ENCODE results near the gene BAZ1B.
"Not testable (repeated sequence)": the region's sequence is repeated elsewhere in the genome, so short reads cannot be mapped to it uniquely, and the experiment has no call there.

The BAZ1B gene

DNA sequence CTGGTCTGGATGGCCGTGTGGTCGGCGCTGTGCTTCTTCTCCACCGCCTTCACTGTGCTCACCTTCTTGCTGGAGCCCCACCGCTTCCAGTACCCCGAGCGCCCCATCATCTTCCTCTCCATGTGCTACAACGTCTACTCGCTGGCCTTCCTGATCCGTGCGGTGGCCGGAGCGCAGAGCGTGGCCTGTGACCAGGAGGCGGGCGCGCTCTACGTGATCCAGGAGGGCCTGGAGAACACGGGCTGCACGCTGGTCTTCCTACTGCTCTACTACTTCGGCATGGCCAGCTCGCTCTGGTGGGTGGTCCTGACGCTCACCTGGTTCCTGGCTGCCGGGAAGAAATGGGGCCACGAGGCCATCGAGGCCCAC is 87.4 kb downstream of the BAZ1B start:
- no peak for TF ChIP-seq POLR2A (IDR thresholded peaks at IDR 0.05; ENCODE audit: extremely low read depth, insufficient read length)
- TF ChIP-seq MAX (IDR thresholded peaks at IDR 0.05; ENCODE audit: low read depth, low read length) = no peak
- no peak overlapping the region for H3K4me3 ChIP-seq (ENCODE audit: low read depth, low read length)
- DNase-seq (ENCODE audit: low read depth) = no peak

DNA sequence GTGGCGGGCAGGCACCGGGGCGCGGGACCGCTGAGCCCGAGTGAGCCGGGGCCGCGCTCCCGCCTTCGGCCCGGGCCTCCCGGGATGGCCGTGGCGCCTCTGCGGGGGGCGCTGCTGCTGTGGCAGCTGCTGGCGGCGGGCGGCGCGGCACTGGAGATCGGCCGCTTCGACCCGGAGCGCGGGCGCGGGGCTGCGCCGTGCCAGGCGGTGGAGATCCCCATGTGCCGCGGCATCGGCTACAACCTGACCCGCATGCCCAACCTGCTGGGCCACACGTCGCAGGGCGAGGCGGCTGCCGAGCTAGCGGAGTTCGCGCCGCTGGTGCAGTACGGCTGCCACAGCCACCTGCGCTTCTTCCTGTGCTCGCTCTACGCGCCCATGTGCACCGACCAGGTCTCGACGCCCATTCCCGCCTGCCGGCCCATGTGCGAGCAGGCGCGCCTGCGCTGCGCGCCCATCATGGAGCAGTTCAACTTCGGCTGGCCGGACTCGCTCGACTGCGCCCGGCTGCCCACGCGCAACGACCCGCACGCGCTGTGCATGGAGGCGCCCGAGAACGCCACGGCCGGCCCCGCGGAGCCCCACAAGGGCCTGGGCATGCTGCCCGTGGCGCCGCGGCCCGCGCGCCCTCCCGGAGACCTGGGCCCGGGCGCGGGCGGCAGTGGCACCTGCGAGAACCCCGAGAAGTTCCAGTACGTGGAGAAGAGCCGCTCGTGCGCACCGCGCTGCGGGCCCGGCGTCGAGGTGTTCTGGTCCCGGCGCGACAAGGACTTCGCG is 88.0 kb downstream of the BAZ1B start:
- TF ChIP-seq, protein P1, sequence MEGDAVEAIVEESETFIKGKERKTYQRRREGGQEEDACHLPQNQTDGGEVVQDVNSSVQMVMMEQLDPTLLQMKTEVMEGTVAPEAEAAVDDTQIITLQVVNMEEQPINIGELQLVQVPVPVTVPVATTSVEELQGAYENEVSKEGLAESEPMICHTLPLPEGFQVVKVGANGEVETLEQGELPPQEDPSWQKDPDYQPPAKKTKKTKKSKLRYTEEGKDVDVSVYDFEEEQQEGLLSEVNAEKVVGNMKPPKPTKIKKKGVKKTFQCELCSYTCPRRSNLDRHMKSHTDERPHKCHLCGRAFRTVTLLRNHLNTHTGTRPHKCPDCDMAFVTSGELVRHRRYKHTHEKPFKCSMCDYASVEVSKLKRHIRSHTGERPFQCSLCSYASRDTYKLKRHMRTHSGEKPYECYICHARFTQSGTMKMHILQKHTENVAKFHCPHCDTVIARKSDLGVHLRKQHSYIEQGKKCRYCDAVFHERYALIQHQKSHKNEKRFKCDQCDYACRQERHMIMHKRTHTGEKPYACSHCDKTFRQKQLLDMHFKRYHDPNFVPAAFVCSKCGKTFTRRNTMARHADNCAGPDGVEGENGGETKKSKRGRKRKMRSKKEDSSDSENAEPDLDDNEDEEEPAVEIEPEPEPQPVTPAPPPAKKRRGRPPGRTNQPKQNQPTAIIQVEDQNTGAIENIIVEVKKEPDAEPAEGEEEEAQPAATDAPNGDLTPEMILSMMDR (IDR thresholded peaks at IDR 0.05; ENCODE audit: low read depth, low read length) = no peak
- TF ChIP-seq MAX (IDR thresholded peaks at IDR 0.05; ENCODE audit: low read depth, low read length) (no peak), POLR2A (IDR thresholded peaks at IDR 0.05; ENCODE audit: extremely low read depth, insufficient read length) (no peak), MYC (IDR thresholded peaks at IDR 0.05; ENCODE audit: low read depth, low read length) (no peak)
- no peak overlapping the region for H3K4me3 ChIP-seq (ENCODE audit: low read depth, low read length)
- no peak for DNase-seq (ENCODE audit: low read depth)

DNA sequence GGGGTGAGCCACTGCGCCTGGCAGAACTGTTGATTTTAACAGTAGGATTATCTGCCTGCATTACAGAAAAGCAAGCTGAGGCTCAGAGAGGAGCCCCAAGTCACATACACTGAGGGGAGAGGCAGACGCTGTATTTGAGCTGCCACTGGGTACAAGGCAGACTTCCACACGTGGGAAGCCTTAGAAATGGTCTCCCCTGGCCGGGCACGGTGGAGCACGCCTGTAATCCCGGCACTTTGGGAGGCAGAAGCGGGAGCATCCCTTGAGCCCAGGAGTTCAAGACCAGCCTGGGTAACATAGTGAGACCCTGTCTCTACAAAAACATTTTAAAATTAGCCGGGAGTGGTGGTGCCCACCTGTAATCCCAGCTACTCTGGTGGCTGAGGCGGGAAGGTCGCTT is 89.4 kb downstream of the BAZ1B start:
- DNase-seq (ENCODE audit: low read depth) = no peak
- no peak overlapping the region for H3K4me3 ChIP-seq (ENCODE audit: low read depth, low read length)
- TF ChIP-seq, protein P1 (IDR thresholded peaks at IDR 0.05; ENCODE audit: low read depth, low read length) = no peak
- TF ChIP-seq MYC (IDR thresholded peaks at IDR 0.05; ENCODE audit: low read depth, low read length) = no peak
- no peak for TF ChIP-seq POLR2A (IDR thresholded peaks at IDR 0.05; ENCODE audit: extremely low read depth, insufficient read length)
- no peak for TF ChIP-seq MAX (IDR thresholded peaks at IDR 0.05; ENCODE audit: low read depth, low read length)

DNA sequence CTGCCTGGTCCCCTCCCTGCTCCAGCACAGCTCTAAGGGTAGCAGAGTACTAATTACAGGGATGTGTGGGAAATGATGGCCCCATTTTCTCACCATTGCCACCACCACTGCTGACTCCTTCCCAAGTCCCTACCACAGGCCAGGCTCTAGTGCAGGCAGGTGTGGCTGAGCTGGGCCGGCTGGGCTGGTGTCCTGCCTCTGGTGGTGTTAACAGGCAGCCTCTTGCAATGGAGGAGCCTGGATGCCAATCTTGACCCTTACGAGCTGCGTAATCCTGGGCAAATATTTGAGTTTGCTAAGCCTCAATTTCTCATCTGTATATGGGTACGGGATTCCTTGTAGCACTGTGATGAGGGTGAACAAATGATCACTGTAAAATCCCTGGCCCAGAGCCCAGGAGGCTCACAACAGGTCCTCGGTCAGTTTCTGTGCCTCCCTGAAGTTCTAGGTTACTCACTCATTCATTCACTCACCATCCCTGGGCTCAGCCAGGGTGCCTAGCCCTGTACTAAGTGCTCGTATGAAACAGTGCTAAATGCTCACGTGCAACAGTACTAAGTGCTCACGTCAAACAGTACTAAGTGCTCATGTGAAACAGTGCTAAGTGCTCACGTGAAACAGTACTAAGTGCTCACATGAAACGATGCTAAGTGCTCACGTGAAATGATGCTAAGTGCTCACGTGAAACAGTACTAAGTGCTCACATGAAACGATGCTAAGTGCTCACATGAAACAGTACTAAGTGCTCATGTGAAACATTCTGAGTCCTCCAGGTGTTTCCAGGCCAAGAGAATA is 90.9 kb downstream of the BAZ1B start:
- DNase-seq (ENCODE audit: low read depth) = no peak
- H3K4me3 ChIP-seq (ENCODE audit: low read depth, low read length) = no peak overlapping the region

GRCh38 chr7:73430540-73430939 is 91.6 kb downstream of the BAZ1B start:
- H3K4me3 ChIP-seq (ENCODE audit: low read depth, low read length); DNase-seq (ENCODE audit: low read depth): not testable (repeated sequence)

More for the DNA sequence above, 90.9 kb downstream of the BAZ1B start:
- TF ChIP-seq MYC (IDR thresholded peaks at IDR 0.05; ENCODE audit: low read depth, low read length) (no peak), POLR2A (IDR thresholded peaks at IDR 0.05; ENCODE audit: extremely low read depth, insufficient read length) (no peak), MAX (IDR thresholded peaks at IDR 0.05; ENCODE audit: low read depth, low read length) (no peak)
- TF ChIP-seq, protein P1 (IDR thresholded peaks at IDR 0.05; ENCODE audit: low read depth, low read length) = no peak

- DNase-seq (ENCODE audit: low read depth) = no peak
- TF ChIP-seq, protein P1 (IDR thresholded peaks at IDR 0.05; ENCODE audit: low read depth, low read length) = no peak
- TF ChIP-seq POLR2A (IDR thresholded peaks at IDR 0.05; ENCODE audit: extremely low read depth, insufficient read length) (no peak), MYC (IDR thresholded peaks at IDR 0.05; ENCODE audit: low read depth, low read length) (no peak), MAX (IDR thresholded peaks at IDR 0.05; ENCODE audit: low read depth, low read length) (no peak)
- no peak overlapping the region for H3K4me3 ChIP-seq (ENCODE audit: low read depth, low read length)
Observed at GRCh38 chr7:73429622-73430505, 92.2 kb downstream of the BAZ1B start.
